ENCODE data around the gene SLX4. TPM values are rescaled to one million over a fixed set of nuclear protein-coding genes. Genes with fewer than 3 reads are reported as not detected.

SLX4 gene
- total and polyA plus RNA-seq, 9 of the 15 experiments (the other 6 are each of a cell fraction or from before 2014, with no cell fraction given) = 0.29 to 7.9 (median 3.8) TPM

- no peak overlapping the region for H3K4me3 ChIP-seq
- no peaks in the 10 kb centered on the region for H3K27me3 ChIP-seq (ENCODE audit: control insufficient read depth in 2 of 2, insufficient read depth in 2 of 2, low read length in 2 of 2)
- TF ChIP-seq POLR2G (IDR thresholded peaks at IDR 0.05; ENCODE audit: low read depth, low read length) = 0 out of 2 replicates have a peak, but pooled peaks have one; percentile 8
- TF ChIP-seq CEBPB (tag; IDR thresholded peaks at IDR 0.05) = no peak
- no peak for TF ChIP-seq ESRRA (IDR thresholded peaks at IDR 0.05; ENCODE audit: borderline replicate concordance, low read depth)
- no peak for TF ChIP-seq NCOA2 (IDR thresholded peaks at IDR 0.05; ENCODE audit: partially characterized antibody in 2 of 2)
- H3K9me1 ChIP-seq (ENCODE audit: control insufficient read depth, insufficient read depth, low read length) = no peaks in the 10 kb centered on the region
- peaks cover 6% of the 10 kb centered on the region for H3K9me3 ChIP-seq (replicated peaks; ENCODE audit: control insufficient read depth, insufficient read depth, low read depth, low read length)
- peaks cover 0 to 12% of the 10 kb centered on the region in 2 experiments; a peak in 2 of 5 replicates for H3K4me1 ChIP-seq (replicated peaks in 1 of 2; ENCODE audit: control insufficient read depth in 2 of 2, insufficient read depth in 2 of 2, low read length in 2 of 2)
- peaks cover 18% of the 10 kb centered on the region; the same call in 2 of the 3 replicates for H3K36me3 ChIP-seq (ENCODE audit: control insufficient read depth, insufficient read depth, low read length)
- H3K79me2 ChIP-seq (ENCODE audit: control insufficient read depth, insufficient read depth, low read length) = no peaks in the 10 kb centered on the region
- POLR2A ChIA-PET = interaction anchor here (1.8 kb wide), 1 partner anchor 10 kb away, joined by 8 read pairs; no protein-coding TSS in a partner anchor
- ATAC-seq (no peak), DNase-seq (ENCODE audit: extremely low read depth in 1 of 4, low spot score in 3 of 4) (no peak), FAIRE-seq (no peak)
- H3K27ac ChIP-seq (ENCODE audit: extremely low read depth, low read depth, low read length) = no peak overlapping the region
- in situ Hi-C loops (cut with MboI) (no loop called here), intact Hi-C loops (cut with micrococcal nuclease) (no loop called here)
- BruUV-seq (replicated peaks) = no TSS peak
- H4K20me1 ChIP-seq (replicated peaks; ENCODE audit: control insufficient read depth, insufficient read depth, low read length) = no peaks in the 10 kb centered on the region
- WGBS (ENCODE audit: insufficient coverage, low coverage, missing lambda C conversion rate) = 88% methylated on average over 16 of the region's 17 CpGs
- no peak overlapping the region for H3K4me2 ChIP-seq (ENCODE audit: insufficient read depth, low read length)
- CTCF ChIA-PET (ENCODE audit: low intra/inter-chr PET ratio) = no interaction called here
- H2AFZ ChIP-seq (ENCODE audit: low read depth, low read length) = no peak overlapping the region
- no peak overlapping the region for H3K9ac ChIP-seq (ENCODE audit: insufficient read depth in 1 of 2, low read depth in 2 of 2, low read length in 2 of 2)
These were observed 13.7 kb downstream of the SLX4 start for GRCh38 chr16:3597676-3598075.

GRCh38 chr16:3597226-3597625 is 14.2 kb downstream of the SLX4 start:
- ATAC-seq = no peak
- 88% methylated on average over 6 of the region's 10 CpGs for WGBS (ENCODE audit: insufficient coverage, low coverage, missing lambda C conversion rate)
- POLR2A ChIA-PET = interaction anchor here (1.8 kb wide), 1 partner anchor 10 kb away, joined by 8 read pairs; no protein-coding TSS in a partner anchor
- no peak overlapping the region for H2AFZ ChIP-seq (ENCODE audit: low read depth, low read length)
- H3K4me2 ChIP-seq (ENCODE audit: insufficient read depth, low read length) = no peak overlapping the region
- in situ Hi-C loops (cut with MboI) = no loop called here
- no peak for DNase-seq (ENCODE audit: extremely low read depth in 1 of 4, low spot score in 3 of 4)
- no peaks in the 10 kb centered on the region for H3K79me2 ChIP-seq (ENCODE audit: control insufficient read depth, insufficient read depth, low read length)
- peaks cover 18% of the 10 kb centered on the region; the same call in 2 of the 3 replicates for H3K36me3 ChIP-seq (ENCODE audit: control insufficient read depth, insufficient read depth, low read length)
- H3K4me1 ChIP-seq (replicated peaks in 1 of 2; ENCODE audit: control insufficient read depth in 2 of 2, insufficient read depth in 2 of 2, low read length in 2 of 2) = peaks cover 0 to 12% of the 10 kb centered on the region in 2 experiments; a peak in 2 of 5 replicates
- no peak overlapping the region for H3K27ac ChIP-seq (ENCODE audit: extremely low read depth, low read depth, low read length)
- no peak overlapping the region for H3K9ac ChIP-seq (ENCODE audit: insufficient read depth in 1 of 2, low read depth in 2 of 2, low read length in 2 of 2)
- no peak overlapping the region for H3K4me3 ChIP-seq
- CTCF ChIA-PET (ENCODE audit: low intra/inter-chr PET ratio) = no interaction called here
- H4K20me1 ChIP-seq (replicated peaks; ENCODE audit: control insufficient read depth, insufficient read depth, low read length) = no peaks in the 10 kb centered on the region
- H3K9me3 ChIP-seq (replicated peaks; ENCODE audit: control insufficient read depth, insufficient read depth, low read depth, low read length) = peaks cover 6% of the 10 kb centered on the region
- intact Hi-C loops (cut with micrococcal nuclease) = no loop called here
- no peaks in the 10 kb centered on the region for H3K9me1 ChIP-seq (ENCODE audit: control insufficient read depth, insufficient read depth, low read length)
- no peaks in the 10 kb centered on the region for H3K27me3 ChIP-seq (ENCODE audit: control insufficient read depth in 2 of 2, insufficient read depth in 2 of 2, low read length in 2 of 2)
- no TSS peak for BruUV-seq (replicated peaks)
- no peak for FAIRE-seq
- no peak for TF ChIP-seq ZNF134 (CRISPR knock-in tag; conservative IDR thresholded peaks at IDR 0.05)
- TF ChIP-seq ZBTB33 (CRISPR knock-in tag; IDR thresholded peaks at IDR 0.05) = no peak
- no peak for TF ChIP-seq CEBPB (tag; IDR thresholded peaks at IDR 0.05)
- TF ChIP-seq ZBTB11 (CRISPR knock-in tag; IDR thresholded peaks at IDR 0.05) = no peak
- no peak for TF ChIP-seq ZNF347 (CRISPR knock-in tag; IDR thresholded peaks at IDR 0.05; ENCODE audit: low read depth)
- no peak for TF ChIP-seq ZNF175 (CRISPR knock-in tag; IDR thresholded peaks at IDR 0.05; ENCODE audit: low read depth)
